ENCODE data around the gene RPRD1A.

DNA sequence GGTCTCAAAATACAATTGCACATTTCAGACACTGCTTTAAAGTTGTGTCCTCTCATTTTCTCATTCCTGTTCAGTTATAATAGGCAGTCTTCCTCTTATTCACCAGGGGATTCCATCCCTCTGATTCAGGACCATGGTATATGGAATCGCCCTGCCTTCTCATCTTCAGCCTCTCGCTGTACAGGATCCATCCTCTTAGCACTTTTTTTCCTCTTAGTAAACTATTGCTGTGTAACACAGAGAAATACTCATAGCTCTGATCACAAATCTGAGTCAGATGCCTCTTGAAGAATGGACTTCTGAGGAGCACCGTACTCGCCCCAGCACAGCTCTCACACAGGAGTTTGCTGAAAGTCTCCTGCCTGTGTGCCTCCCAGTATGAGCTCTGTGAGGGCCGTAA lies 83.5 kb downstream of the RPRD1A start:
- TF ChIP-seq, protein P1, sequence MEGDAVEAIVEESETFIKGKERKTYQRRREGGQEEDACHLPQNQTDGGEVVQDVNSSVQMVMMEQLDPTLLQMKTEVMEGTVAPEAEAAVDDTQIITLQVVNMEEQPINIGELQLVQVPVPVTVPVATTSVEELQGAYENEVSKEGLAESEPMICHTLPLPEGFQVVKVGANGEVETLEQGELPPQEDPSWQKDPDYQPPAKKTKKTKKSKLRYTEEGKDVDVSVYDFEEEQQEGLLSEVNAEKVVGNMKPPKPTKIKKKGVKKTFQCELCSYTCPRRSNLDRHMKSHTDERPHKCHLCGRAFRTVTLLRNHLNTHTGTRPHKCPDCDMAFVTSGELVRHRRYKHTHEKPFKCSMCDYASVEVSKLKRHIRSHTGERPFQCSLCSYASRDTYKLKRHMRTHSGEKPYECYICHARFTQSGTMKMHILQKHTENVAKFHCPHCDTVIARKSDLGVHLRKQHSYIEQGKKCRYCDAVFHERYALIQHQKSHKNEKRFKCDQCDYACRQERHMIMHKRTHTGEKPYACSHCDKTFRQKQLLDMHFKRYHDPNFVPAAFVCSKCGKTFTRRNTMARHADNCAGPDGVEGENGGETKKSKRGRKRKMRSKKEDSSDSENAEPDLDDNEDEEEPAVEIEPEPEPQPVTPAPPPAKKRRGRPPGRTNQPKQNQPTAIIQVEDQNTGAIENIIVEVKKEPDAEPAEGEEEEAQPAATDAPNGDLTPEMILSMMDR (IDR thresholded peaks at IDR 0.05) = no peak
- no peak for TF ChIP-seq POLR2A (IDR thresholded peaks at IDR 0.05)
